ENCODE measurements around the gene SAFB2.
"Not testable (repeated sequence)": the region's sequence is repeated elsewhere in the genome, so short reads cannot be mapped to it uniquely, and the experiment has no call there.

The SAFB2 gene

GRCh38 chr19:5632241-5632612 is 9.7 kb upstream of the SAFB2 start:
- DNase-seq, result no peak

- no peak for DNase-seq
Observed at GRCh38 chr19:5631567-5632240, 9.1 kb upstream of the SAFB2 start.

GRCh38 chr19:5628919-5629481 is 6.4 kb upstream of the SAFB2 start:
- DNase-seq, result peak; percentile 53

GRCh38 chr19:5628461-5628860 is 5.9 kb upstream of the SAFB2 start:
- no peak for DNase-seq

GRCh38 chr19:5627395-5627904 is 4.9 kb upstream of the SAFB2 start:
- peak; percentile 77 for DNase-seq

- no peak for DNase-seq
Observed at GRCh38 chr19:5625641-5626040, 3.1 kb upstream of the SAFB2 start.

- no peak for DNase-seq
Observed at GRCh38 chr19:5624741-5625278, 2.2 kb upstream of the SAFB2 start.

GRCh38 chr19:5624018-5624663 is 1.6 kb upstream of the SAFB2 start:
- DNase-seq, result no peak

- DNase-seq, result no peak
Observed at GRCh38 chr19:5623397-5624017, 931 bp upstream of the SAFB2 start.

- DNase-seq, result no peak
Observed at GRCh38 chr19:5621945-5622464, 571 bp downstream of the SAFB2 start.

GRCh38 chr19:5621311-5621944 is 1.1 kb downstream of the SAFB2 start:
- DNase-seq, result no peak

GRCh38 chr19:5619946-5620345 is 2.6 kb downstream of the SAFB2 start:
- DNase-seq, result no peak

GRCh38 chr19:5618591-5618990 is 4.0 kb downstream of the SAFB2 start:
- no peak for DNase-seq

- DNase-seq, result no peak
Observed at GRCh38 chr19:5617080-5617479, 5.5 kb downstream of the SAFB2 start.

- no peak for DNase-seq
Observed at GRCh38 chr19:5615756-5616327, 6.7 kb downstream of the SAFB2 start.

- no peak for DNase-seq
Observed at GRCh38 chr19:5612891-5613865, 9.4 kb downstream of the SAFB2 start.

GRCh38 chr19:5609881-5610448 is 12.6 kb downstream of the SAFB2 start:
- no peak for DNase-seq

- not testable (repeated sequence) for DNase-seq
Observed at GRCh38 chr19:5608766-5609165, 13.8 kb downstream of the SAFB2 start.

GRCh38 chr19:5608291-5608690 is 14.3 kb downstream of the SAFB2 start:
- no peak for DNase-seq

Data from CD4-positive, alpha-beta T cell treated with Interleukin-15 for 1 hour (primary cell).